NCI-H187 (cell line): ENCODE data around the gene SEC24C.
"Not testable (repeated sequence)": the region's sequence is repeated elsewhere in the genome, so short reads cannot be mapped to it uniquely, and the experiment has no call there.

Experiments used
- DNase-seq, 2 experiments: peaks; one replicate each; lab custom pipeline; 2025; lab: John Stamatoyannopoulos, UW

The SEC24C gene

GRCh38 chr10:73796035-73796434, 51.9 kb downstream of the SEC24C start:
- DNase-seq: not testable (repeated sequence)

- no peak for DNase-seq
Observed at GRCh38 chr10:73796766-73797165, 52.6 kb downstream of the SEC24C start.

DNA sequence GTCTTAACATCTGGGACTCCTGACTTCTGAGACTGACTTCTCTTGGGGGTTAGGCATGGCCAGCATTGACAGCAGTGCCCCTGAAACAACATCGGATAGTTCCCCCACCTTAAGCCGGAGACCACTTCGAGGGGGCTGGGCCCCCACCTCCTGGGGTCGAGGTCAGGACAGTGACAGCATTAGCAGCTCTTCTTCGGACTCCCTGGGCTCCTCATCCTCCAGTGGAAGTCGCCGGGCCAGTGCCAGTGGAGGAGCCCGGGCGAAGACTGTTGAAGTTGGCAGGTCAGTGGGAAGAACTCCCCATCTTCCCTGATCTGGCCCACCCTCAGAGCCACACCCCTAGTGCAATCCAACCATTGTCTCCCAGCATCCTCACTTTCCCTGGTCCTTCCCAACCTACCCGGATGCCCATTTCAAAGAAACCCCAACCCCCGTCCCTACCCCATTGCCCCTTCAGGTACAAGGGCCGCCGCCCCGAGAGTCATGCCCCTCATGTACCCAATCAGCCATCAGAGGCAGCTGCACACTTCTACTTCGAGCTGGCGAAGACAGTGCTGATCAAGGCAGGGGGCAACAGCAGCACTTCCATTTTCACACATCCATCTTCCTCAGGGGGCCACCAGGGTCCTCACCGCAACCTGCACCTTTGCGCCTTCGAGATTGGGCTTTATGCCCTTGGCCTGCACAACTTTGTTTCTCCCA, 53.3 kb downstream of the SEC24C start:
- no peak for DNase-seq

DNA sequence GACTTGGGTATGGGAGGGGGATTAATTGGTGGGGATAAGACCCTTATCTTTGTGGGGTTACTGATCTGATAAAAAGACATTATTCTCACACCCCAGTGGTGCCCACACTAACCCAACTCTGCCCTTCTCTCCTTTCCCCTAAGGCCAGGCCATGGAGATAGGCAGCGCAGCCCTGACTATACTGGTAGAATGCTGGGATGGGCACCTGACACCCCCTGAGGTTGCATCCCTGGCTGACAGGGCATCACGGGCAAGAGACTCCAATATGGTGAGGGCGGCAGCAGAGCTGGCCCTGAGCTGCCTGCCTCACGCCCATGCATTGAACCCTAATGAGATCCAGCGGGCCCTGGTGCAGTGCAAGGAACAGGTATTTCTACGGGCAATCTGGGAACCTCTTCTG, 53.9 kb downstream of the SEC24C start:
- no peak for DNase-seq

DNA sequence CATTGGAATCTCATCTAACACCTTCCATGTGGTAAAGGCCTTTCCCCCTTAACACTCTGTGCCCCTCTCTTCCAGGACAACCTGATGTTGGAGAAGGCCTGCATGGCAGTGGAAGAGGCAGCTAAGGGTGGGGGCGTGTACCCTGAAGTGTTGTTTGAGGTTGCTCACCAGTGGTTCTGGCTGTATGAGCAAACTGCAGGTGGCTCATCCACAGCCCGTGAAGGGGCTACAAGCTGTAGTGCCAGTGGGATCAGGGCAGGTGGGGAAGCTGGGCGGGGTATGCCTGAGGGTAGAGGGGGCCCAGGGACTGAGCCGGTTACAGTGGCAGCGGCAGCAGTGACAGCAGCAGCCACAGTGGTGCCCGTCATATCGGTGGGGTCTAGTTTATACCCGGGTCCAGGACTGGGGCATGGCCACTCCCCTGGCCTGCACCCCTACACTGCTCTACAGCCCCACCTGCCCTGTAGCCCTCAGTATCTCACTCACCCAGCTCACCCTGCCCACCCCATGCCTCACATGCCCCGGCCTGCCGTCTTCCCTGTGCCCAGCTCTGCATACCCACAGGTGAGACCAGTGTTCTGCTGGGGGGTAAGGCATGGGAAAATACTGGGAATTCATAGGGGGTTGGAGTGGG, 54.9 kb downstream of the SEC24C start:
- no peak for DNase-seq

DNA sequence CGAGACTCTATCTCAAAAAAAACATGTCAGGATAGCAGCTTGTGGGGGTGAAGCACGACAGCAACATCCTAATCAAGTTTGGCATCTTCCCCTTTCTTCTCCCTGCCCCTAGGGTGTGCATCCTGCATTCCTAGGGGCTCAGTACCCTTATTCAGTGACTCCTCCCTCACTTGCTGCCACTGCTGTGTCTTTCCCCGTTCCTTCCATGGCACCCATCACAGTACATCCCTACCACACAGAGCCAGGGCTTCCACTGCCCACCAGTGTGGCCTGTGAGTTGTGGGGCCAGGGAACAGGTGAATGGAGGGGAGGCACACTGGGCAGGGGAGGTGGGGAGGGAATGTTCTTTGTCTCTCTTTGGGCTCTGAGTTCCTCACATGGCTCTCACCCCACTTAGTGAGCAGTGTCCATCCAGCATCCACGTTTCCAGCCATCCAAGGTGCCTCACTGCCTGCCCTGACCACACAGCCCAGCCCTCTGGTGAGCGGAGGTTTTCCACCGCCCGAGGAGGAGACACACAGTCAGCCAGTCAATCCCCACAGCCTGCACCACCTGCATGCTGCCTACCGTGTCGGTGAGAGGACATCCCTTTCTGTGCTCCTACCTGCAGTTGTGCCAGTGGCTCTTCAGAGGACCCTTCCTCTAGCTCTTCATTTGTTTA, 55.9 kb downstream of the SEC24C start:
- DNase-seq: no peak

GRCh38 chr10:73800560-73801252, 56.5 kb downstream of the SEC24C start:
- no peak for DNase-seq

DNA sequence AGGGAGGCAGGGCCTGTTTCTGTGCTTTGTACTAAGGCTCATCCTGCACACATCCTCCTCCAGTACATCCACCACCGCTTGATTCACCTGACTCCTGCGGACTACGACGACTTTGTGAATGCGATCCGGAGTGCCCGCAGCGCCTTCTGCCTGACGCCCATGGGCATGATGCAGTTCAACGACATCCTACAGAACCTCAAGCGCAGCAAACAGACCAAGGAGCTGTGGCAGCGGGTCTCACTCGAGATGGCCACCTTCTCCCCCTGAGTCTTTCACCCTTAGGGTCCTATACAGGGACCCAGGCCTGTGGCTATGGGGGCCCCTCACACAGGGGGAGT, 57.0 kb downstream of the SEC24C start:
- no peak for DNase-seq

DNA sequence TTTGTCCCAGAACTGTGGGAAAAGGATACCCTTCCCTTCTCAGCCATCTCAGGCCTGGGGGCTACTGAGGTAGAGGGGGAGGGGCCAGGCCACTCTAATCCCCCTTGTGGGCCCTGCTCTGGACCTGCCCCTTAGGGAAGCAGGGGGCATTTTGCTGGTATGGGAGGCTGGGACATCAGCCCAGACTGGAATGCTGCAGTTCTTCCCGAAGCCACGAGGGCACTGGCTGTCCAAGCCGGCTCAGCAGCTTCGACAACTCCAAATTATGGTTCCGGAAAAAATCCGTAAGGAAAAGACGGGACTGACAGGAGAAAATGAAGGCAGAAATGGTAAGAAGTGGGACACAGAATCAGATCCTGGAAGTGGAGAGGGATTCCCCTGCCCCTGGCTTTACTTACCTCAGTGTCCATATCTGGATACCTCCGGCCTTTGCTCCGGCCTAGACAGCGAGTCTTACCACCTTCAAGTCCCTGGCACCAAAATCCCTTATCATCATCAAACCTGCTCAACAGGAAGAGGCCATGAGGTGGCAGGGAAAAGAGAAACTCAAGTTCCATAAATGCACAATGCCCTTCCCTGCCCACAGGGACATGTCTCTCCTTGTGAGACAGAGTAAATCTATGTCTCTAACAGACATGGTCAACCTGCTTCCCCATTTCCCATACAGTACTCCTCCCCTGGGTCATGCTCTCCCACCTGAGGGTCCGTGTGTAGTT, 58.3 kb downstream of the SEC24C start:
- DNase-seq: no peak

DNA sequence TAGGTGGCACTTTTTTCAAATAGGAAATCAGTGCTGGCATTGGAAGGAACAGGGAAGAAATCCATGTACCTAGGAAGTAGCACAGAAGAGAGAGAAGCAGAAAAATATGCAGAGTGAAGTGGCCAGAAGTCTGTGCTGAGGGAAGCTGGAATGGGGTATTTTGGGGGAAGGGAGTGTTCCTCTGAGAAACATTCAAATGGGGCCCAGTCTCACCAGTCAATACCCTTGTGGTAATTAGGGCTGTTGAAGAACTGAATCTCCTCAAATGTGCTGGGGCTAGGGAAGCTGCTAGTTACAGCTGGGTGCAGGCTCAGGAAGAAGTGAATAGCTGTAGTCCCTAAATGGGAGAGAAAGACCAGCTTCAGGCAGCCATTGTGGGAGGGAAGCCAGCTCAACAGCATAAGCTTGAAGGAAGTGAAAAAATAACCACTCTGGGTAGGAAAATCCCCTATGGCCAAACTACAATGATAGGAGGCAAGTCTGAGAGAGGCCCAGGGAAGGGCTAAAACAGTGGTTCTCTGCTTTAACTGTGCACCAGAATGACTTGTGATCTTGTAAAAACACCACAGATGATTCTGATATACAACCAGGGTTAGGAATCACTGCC, 59.6 kb downstream of the SEC24C start:
- no peak for DNase-seq

GRCh38 chr10:73806176-73806950, 62.2 kb downstream of the SEC24C start:
- no peak for DNase-seq

DNA sequence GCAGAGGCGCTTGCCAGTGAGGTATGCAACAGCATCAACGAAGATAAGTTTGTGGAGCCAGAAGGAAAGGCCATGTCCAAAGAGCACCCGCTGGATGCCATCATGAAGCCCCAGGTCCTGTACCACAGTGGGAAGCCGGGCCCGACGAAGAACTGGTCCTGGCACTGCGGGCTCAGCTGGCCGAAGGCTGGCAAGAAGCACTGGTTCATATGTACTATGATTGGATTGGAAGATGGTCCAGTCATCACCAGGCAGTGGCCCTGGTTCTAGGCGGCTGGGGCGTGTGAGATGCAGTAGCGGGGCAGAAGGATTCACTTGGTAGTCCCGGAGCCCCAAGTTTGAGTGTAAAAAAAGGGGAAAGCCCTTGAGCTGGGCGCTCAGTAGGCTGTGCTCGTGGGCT, 63.3 kb downstream of the SEC24C start:
- DNase-seq: no peak

DNA sequence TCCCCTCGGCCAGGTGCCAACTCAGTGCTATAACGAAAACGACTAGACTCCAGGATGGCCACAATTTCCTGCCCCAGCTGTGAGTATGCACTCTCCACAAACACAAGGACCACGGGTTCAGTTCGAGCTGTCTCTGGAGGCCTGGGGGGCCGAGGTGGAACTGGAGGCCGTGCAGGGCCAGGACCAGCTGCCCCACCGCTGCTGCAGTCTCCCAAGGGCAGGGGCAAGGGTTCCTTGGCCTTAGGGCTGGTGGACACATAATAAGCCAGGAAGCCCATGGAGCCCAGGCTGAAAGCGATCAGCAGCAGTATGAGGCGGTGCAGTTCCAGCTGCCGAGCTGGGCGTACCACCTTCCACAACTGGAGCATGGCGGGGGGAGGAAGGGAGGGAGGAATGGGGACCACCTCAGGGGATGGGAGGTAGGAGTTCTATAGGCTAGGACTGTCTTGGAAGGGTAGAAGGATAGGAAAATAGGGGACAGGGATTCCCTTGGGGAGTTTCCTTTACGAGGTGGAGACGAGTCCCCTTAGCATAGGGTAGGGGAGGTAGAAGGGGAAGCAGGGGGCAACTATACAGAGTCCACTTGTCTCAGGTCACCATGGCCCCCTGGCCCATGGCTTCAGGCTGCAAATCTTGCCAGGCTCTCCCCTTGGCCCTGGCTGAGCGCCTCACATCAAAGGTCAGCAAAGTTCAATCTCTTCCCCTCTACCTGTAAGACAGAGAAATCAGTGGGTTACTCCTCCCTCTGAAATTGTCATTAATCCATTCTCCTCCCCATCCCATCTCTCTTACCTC, 64.0 kb downstream of the SEC24C start:
- DNase-seq: no peak

GRCh38 chr10:73809061-73809818, 65.1 kb downstream of the SEC24C start:
- no peak for DNase-seq

GRCh38 chr10:73810358-73810734, 66.2 kb downstream of the SEC24C start:
- DNase-seq: no peak

DNA sequence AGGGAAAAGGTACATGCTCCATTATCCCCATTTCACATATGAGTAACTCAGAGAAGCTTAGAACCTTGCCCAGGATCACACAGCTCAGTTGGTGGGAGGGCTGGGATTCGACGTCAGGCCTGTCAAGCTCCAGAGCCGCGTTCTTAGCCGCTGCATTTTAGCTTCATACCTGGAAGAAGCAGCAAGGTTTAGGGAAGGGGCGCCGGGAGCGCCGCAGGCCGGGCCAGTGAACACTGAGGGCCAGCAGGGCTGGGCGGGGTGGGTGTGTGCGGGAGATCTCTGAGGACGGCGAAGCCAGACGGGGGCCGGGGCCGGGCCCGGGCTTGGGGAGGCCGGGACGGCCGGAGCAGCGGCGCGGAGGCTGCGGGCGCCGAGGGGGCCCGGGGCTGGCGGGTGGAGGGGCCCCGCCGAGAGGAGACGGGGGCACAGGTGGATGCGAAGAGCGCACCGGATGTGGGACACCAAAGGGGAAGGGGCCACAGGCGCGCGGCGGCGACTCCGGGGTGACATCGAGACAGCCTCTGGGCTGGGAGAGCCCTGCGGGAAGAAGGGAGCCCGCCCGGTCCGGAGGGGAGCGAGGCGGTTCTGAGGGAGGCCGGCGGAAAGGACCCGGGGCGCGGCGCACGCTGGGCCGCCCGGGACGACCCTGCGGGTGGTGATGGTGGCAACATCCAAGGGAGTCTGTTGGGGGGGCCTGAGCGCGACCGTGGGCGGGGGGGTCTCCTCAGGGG, 66.7 kb downstream of the SEC24C start:
- no peak for DNase-seq

DNA sequence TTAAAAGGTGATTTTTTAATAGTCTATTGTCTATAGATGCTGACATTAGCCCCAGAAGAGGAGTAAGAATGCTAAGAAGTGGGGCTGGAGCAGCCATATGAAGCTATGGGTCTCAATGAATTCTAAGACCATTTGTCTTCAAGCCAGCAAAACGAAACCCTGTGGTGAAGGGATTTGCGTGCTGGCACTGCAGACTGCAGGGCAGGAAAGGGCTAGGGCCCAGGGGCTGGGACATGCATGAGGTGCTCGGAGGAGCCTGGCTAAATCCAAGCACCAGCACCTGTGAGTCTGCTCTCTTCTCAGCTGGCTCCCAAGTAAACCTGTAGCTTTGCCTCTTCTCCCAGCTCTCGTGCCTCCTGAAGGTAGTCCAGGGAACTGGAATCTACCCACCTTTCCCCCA, 68.5 kb downstream of the SEC24C start:
- DNase-seq: no peak

DNA sequence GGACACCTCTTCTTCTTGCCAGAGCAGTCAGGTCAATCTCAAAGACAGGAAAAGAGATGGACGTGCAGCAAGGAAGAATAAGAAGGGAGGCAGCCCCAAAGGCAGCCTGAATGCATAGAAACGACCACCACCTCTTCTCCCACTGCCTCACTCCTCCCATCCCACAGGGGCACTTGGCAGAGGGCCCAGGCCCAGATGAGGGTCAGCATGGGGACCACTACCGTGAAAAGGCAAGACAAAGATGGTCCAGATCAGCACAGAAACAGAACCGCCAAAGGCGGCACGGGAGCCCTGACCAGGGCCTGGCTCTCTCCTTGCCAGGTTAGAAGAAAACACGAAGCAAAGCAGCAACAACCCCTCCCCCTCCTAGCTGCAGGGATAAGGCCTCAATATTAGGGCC, 69.2 kb downstream of the SEC24C start:
- no peak for DNase-seq
